Measurements from ENCODE around the gene ZNF500. TPM values are rescaled to one million over a fixed set of nuclear protein-coding genes. Genes with fewer than 3 reads are reported as not detected.

ZNF500 gene
- total and polyA plus RNA-seq, 2 experiments from 2014 or later, result 5.8 to 15.3 TPM

- TF ChIP-seq, protein P1, sequence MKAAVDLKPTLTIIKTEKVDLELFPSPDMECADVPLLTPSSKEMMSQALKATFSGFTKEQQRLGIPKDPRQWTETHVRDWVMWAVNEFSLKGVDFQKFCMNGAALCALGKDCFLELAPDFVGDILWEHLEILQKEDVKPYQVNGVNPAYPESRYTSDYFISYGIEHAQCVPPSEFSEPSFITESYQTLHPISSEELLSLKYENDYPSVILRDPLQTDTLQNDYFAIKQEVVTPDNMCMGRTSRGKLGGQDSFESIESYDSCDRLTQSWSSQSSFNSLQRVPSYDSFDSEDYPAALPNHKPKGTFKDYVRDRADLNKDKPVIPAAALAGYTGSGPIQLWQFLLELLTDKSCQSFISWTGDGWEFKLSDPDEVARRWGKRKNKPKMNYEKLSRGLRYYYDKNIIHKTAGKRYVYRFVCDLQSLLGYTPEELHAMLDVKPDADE (IDR thresholded peaks at IDR 0.05), result no peak
These were observed 30.4 kb downstream of the ZNF500 start (continued) for GRCh38 chr16:4736546-4736945.

DNA sequence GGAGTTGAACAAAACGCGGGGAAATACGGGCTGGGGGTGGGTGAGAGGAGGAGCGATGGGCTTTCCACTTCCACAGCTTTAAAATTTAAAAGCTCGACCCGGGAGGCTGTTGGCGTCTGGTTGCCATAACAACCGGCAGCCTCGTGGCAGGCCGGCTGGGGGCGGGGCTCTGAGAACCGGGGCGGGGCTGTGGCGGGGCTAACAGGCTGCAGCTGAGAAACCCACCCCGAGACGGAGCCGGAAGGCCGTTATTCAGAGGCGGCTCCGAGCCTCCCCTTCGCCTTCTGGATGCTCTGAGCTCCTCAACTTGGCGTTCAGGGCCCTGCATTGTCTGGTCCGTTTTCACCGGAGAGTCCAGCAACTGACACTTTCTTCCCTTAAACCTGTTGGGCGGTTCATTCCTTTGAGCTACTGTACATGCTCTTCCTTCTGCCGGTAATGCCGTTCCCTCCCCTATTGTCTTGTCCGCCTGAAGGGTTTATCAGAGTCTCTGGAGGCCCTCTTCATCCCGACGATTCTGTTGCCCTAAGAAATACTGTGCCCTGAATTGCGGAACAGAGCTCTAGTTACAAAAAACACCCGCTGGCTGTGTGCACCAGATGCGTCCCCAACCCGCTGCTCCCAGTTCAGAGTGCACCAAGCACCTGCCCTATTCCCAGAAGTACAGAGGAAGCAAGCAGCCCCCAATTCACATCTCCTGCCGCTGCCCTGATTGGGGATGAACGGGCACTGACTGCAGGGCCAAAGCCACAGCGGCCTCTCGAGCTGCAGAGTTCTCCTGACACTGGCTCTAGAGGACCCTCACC lies 32.0 kb downstream of the ZNF500 start:
- Histone ChIP-seq H3F3A (replicated peaks; ENCODE audit: low read depth) (peaks cover 21% of the 10 kb centered on the region), H3K4me2 (peak overlapping the region; percentile 100), H3K9me2 (ENCODE audit: insufficient read depth) (no peaks in the 10 kb centered on the region), H3K27ac (ENCODE audit: low read depth) (peak overlapping the region; percentile 95), H3K79me2 (replicated peaks; ENCODE audit: insufficient read depth) (peaks cover 39% of the 10 kb centered on the region), H3K4me1 (ENCODE audit: insufficient read depth) (peaks cover 10% of the 10 kb centered on the region; the same call in 1 of the 2 replicates), H2AFZ (peak overlapping the region; percentile 100), H4K20me1 (replicated peaks; ENCODE audit: insufficient read depth) (peaks cover 3% of the 10 kb centered on the region), H3K36me3 (ENCODE audit: insufficient read depth) (no peaks in the 10 kb centered on the region; the same call in 1 of the 2 replicates), H3K4me3 (peak overlapping the region; percentile 98), H3K27me3 (ENCODE audit: insufficient read depth) (no peaks in the 10 kb centered on the region)
- TF ChIP-seq POLR2AphosphoS5 (IDR thresholded peaks at IDR 0.05; ENCODE audit: low read depth), result peak; percentile 70
- TF ChIP-seq, protein P2, sequence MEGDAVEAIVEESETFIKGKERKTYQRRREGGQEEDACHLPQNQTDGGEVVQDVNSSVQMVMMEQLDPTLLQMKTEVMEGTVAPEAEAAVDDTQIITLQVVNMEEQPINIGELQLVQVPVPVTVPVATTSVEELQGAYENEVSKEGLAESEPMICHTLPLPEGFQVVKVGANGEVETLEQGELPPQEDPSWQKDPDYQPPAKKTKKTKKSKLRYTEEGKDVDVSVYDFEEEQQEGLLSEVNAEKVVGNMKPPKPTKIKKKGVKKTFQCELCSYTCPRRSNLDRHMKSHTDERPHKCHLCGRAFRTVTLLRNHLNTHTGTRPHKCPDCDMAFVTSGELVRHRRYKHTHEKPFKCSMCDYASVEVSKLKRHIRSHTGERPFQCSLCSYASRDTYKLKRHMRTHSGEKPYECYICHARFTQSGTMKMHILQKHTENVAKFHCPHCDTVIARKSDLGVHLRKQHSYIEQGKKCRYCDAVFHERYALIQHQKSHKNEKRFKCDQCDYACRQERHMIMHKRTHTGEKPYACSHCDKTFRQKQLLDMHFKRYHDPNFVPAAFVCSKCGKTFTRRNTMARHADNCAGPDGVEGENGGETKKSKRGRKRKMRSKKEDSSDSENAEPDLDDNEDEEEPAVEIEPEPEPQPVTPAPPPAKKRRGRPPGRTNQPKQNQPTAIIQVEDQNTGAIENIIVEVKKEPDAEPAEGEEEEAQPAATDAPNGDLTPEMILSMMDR (conservative IDR thresholded peaks at IDR 0.05; ENCODE audit: low read depth in 2 of 2), result no peak
- DNase-seq (ENCODE audit: low spot score) (peak; percentile 93), ATAC-seq (peak; percentile 74)
- H3K4me1 Mint-ChIP-seq, result peaks cover 8% of the 10 kb centered on the region; the same call in 2 of the 3 replicates
- H3K36me3 Mint-ChIP-seq (ENCODE audit: low read depth), result peaks cover 9% of the 10 kb centered on the region
- peaks cover 18% of the 10 kb centered on the region for H3K27me3 Mint-ChIP-seq (ENCODE audit: insufficient read depth, low read depth, poor library complexity)
- H3K27ac Mint-ChIP-seq, result peak overlapping the region; percentile 98
- H3K4me3 Mint-ChIP-seq, result peak overlapping the region; percentile 92
- H3K9me3 Mint-ChIP-seq, result no peaks in the 10 kb centered on the region

GRCh38 chr16:4734063-4734729 lies 32.8 kb downstream of the ZNF500 start, which contains the start of the genes ANKS3 and DNAAF8:
Gene ANKS3 (minus strand): TSS chr16:4734271. CDS start chr16:4730149, 4,122 bp downstream.
Gene DNAAF8 (plus strand): TSS chr16:4734537. CDS start chr16:4736515, 1,978 bp downstream.
- Histone ChIP-seq H3K79me2 (replicated peaks; ENCODE audit: insufficient read depth) (peaks cover 41% of the 10 kb centered on the region), H3F3A (replicated peaks; ENCODE audit: low read depth) (peaks cover 26% of the 10 kb centered on the region), H3K4me3 (peak within 1 kb of the TSS; percentile 98), H3K4me1 (ENCODE audit: insufficient read depth) (peaks cover 10% of the 10 kb centered on the region; the same call in 1 of the 2 replicates), H3K27ac (ENCODE audit: low read depth) (peak within 1 kb of the TSS; percentile 95), H3K4me2 (peak within 1 kb of the TSS; percentile 100), H3K36me3 (ENCODE audit: insufficient read depth) (peaks cover 5% of the 10 kb centered on the region), H3K9me2 (ENCODE audit: insufficient read depth) (no peaks in the 10 kb centered on the region), H4K20me1 (replicated peaks; ENCODE audit: insufficient read depth) (peaks cover 3% of the 10 kb centered on the region), H3K27me3 (ENCODE audit: insufficient read depth) (no peaks in the 10 kb centered on the region), H2AFZ (peak within 1 kb of the TSS; percentile 100)
- ATAC-seq, result peak; percentile 93
- peak; percentile 99 for DNase-seq (ENCODE audit: low spot score)
- no peaks in the 10 kb centered on the region for H3K9me3 Mint-ChIP-seq
- H3K27me3 Mint-ChIP-seq (ENCODE audit: insufficient read depth, low read depth, poor library complexity), result peaks cover 16% of the 10 kb centered on the region
- H3K36me3 Mint-ChIP-seq (ENCODE audit: low read depth), result peaks cover 13% of the 10 kb centered on the region
- peak within 1 kb of the TSS; percentile 92 for H3K4me3 Mint-ChIP-seq
- peaks cover 8% of the 10 kb centered on the region; the same call in 2 of the 3 replicates for H3K4me1 Mint-ChIP-seq
- peak within 1 kb of the TSS; percentile 98 for H3K27ac Mint-ChIP-seq
- TF ChIP-seq CREB1 (CRISPR knock-in tag; IDR thresholded peaks at IDR 0.05; ENCODE audit: low read depth) (peak; percentile 74), EZH2phosphoT487 (IDR thresholded peaks at IDR 0.05; ENCODE audit: unreplicated experiment) (no peak), JUNB (IDR thresholded peaks at IDR 0.05; ENCODE audit: unreplicated experiment) (no peak), EZH2 (IDR thresholded peaks at IDR 0.05; ENCODE audit: low read depth, unreplicated experiment) (no peak), NANOG (IDR thresholded peaks at IDR 0.05; ENCODE audit: borderline replicate concordance) (no peak), ZNF331 (CRISPR knock-in tag; IDR thresholded peaks at IDR 0.05; ENCODE audit: low read depth) (no peak), ZNF114 (CRISPR knock-in tag; IDR thresholded peaks at IDR 0.05) (no peak)
- TF ChIP-seq, protein P2 (conservative IDR thresholded peaks at IDR 0.05; ENCODE audit: low read depth in 2 of 2), result no peak

All from GM23338 (cell line).